KOPT-K1 (cell line): ENCODE results near the gene DGKZ.
A peak's percentile ranks its signal among the peaks of the same experiment; 100 is the strongest.

ENCODE experiments used
- H3K27ac ChIP-seq: fragments of 200-600 bp; sonication (generic); 2 replicates; pipeline ENCODE4 v1.5.1; 2016; ENCODE audit warnings: antibody characterized with exemption, mild to moderate bottlenecking, low read depth, low read length; ENCODE audit not compliant: poor library complexity, severe bottlenecking
- H3K36me3 ChIP-seq: fragments of 200-600 bp; sonication (generic); 2 replicates; pipeline ENCODE4 v1.5.1; 2017; ENCODE audit warnings: antibody characterized with exemption, mild to moderate bottlenecking, low read length, moderate library complexity; ENCODE audit not compliant: insufficient read depth
- H3K9me3 ChIP-seq: fragments of 200-600 bp; sonication (generic); 2 replicates; pipeline ENCODE4 v1.5.1; 2017; ENCODE audit warnings: antibody characterized with exemption, low read length, mild to moderate bottlenecking; ENCODE audit not compliant: insufficient read depth, poor library complexity, severe bottlenecking

Gene DGKZ

DNA sequence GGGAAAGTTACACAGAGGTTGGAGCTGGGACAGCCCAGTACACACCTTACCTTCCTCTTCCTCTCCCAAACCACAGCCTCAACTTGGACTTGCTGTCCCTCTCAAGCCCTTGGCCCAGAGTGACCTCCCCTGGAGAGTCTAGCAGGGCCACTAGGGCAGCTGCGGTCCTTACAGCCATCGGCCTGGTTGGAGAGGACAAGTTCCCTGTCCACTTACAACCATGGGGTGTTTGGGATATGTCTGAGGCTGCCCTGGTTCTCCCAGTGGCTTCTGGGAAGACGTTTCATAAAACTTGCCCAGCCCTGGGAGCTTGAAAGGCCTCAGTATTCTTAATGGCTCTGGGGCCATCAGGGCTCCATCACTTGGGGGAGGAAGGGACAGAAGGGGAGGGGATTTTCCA is 13.1 kb upstream of the DGKZ start:
- no peaks in the 10 kb centered on the region for H3K9me3 ChIP-seq
- H3K36me3 ChIP-seq, result no peaks in the 10 kb centered on the region
- H3K27ac ChIP-seq, result no peak overlapping the region

DNA sequence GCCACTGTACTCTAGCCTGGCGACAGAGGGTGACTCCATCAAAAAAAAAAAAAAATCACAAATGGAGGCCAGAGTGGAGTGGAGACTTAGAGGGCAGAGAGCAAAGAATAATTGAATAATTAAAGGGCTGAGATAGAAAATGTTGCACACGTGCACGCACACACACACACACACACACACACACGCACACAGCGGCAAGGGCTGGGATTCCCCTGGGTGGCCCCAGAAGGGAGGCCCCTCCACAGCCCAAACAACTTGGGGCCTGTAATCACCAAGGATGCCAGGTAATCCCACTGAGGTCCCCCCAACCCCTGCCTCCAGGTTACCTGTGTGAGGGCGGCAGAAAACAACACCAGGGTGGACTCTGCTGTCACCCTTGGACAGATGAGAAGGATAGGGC is 12.0 kb upstream of the DGKZ start:
- Histone ChIP-seq H3K36me3 (no peaks in the 10 kb centered on the region), H3K9me3 (no peaks in the 10 kb centered on the region), H3K27ac (no peak overlapping the region)

DNA sequence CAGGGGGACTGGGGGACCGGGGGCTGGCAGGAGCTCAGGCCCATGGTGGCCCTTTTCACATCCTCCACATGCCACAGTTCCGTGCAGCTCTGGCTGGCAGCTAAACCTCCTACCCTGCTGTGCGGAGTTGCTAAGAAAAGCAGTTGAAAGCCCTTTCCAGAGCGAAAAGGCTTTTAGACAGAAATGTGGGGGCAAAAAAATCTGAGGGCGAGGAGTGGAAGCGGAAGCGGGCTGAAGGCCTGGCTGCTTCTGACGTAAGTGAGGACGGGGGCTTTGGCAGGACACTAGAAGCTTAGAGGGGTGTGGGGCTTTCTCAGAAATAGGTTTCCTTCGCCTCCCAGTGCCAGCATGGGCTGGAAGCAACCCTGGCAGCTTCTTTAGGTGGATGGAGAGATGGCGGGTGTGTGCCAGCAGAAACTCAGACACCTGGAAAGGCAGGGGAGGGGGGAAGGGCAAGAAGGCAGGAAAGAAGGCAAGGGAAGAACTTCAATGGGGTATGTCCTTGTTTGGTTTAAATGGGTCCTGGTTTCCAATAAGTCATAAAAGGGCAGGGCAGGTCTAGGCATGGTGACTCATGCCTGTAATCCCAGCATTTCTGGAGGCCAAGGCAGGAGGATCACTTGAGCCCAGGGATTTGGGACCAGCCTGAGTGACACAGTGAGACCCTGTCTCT is 11.2 kb upstream of the DGKZ start:
- Histone ChIP-seq H3K27ac (no peak overlapping the region), H3K9me3 (no peaks in the 10 kb centered on the region), H3K36me3 (no peaks in the 10 kb centered on the region)

DNA sequence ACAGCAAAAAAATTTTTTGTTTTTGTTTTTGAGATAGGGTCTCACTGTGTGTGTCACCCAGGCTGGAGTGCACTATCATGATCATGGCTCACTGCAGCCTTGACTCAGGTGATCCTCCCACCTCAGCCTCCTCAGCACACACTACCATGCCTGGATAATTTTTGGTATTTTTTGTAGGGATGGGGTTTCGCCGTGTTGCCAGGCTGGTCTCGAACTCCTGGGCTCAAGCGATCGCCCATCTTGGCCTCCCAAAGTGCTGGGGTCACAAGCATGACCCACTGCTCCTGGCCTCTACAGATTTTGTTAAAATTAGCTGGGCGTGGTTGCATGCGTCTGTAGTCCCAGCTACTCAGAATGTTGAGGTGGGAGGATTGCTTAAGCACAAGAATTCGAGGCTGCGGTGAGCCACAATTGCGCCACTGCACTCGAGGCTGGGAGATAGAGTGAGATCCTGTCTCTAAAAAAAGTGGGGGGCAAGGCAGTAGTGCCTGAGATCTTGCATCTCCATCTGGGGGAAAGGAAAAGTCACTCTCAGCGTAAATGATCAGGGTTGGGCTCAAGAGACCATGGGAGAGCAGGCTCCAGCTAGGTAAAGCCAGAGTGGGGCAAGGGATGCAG is 10.6 kb upstream of the DGKZ start:
- H3K36me3 ChIP-seq, result no peaks in the 10 kb centered on the region
- H3K27ac ChIP-seq, result no peak overlapping the region
- H3K9me3 ChIP-seq, result no peaks in the 10 kb centered on the region

DNA sequence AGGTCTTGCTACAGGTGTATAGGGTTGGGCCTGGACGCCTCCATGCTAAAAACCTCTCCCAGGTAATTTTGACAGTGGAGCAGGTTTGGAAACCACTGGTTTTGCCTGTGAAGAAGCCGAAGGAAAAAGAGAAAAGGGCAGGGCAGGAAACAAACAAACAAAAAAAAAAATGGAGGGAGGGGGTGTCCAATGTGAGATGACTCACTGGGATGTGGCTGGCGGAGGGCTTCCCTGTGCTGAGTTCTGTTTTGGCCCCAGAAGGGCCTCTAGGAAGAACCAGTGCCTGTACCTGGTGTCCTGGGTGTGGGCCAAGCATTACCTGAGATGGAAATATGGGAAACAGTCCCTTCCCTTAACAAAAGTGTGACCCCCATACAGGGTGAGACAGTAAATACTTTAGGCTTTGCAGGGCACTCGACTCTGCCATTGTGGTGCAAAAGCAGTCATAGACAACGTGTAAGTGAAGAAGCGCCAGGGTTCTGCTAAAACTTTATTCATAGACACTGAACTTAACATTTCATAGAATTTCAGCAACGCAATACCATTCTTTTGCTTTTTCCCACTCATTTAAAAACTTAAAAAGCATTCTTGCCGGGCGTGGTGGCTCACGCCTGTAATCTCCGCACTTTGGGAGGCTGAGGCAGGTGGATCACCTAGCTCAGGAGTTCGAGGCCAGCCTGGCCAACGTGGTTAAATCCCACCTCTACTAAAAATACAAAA is 9.5 kb upstream of the DGKZ start:
- H3K27ac ChIP-seq, result no peak overlapping the region
- no peaks in the 10 kb centered on the region for H3K9me3 ChIP-seq
- no peaks in the 10 kb centered on the region for H3K36me3 ChIP-seq

DNA sequence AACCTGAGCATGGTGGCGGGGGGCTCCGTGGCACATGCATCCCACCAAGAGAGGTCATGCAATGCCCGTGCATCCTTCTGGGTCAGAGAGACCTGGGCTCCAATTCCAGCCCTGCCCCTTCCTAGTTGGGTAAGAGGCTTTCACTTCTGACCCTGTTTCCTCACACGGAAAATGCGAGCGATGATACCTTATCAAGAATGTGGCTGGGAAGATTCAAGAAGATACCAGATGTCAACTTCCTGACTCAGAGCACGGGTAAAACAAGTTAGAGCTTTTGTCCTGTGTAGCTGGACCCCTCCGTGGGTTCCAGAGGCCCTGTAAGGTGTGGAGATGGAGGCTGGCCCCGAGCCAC is 8.7 kb upstream of the DGKZ start:
- Histone ChIP-seq H3K36me3 (no peaks in the 10 kb centered on the region), H3K9me3 (no peaks in the 10 kb centered on the region), H3K27ac (no peak overlapping the region)

DNA sequence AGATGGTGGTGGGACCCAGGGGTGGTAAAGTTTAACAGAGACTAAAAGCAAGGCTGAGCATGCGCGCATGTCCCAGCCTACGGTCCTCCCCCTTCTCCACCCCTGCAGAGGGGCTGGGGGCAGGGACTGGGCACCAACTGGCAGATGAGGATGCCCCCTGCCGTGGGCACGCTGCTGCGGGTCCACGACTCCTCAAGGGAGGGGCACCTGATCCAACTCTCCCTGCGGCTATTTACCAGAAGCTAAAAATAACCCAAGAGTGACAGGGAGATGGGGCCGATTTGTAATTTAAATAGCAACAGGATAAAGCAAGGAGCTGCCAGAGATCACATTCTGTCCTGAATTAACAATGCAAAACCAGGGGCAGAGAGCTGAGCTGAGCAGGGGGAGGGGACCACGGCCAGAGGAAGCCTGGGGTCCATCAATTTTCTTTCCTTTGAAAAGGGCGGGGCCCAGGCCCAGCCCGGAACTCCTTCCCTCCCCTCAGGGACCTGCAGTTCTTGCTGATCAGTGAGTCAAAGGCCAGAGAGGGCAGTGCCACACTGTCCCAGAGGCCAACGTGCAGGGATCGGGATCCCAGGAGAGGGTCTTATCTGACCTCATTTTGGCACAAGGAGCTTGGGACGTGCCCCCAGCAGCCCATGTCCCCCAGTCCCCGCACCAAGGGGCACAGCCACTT is 8.1 kb upstream of the DGKZ start:
- Histone ChIP-seq H3K36me3 (no peaks in the 10 kb centered on the region), H3K27ac (no peak overlapping the region), H3K9me3 (no peaks in the 10 kb centered on the region)

DNA sequence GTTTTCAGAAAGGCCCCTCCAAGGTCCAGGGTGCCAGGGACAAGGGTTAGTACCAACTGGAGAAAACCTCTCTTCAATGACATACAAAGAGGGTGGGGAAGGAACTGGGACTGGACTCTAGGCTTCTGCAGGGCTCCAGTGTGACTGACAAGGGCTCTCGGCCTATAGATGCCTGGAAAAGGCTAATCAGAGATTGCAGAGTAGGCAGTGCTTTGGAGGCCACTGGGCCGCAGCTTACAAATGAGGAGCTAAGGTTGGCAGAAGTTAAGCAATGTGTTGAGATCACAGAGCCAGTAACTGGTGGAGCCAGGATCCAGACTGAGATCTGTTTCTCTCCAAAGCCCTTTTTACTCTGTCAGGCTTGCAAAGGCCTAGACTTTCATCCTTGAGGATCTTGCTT is 7.4 kb upstream of the DGKZ start:
- Histone ChIP-seq H3K9me3 (no peaks in the 10 kb centered on the region), H3K36me3 (no peaks in the 10 kb centered on the region), H3K27ac (no peak overlapping the region)

DNA sequence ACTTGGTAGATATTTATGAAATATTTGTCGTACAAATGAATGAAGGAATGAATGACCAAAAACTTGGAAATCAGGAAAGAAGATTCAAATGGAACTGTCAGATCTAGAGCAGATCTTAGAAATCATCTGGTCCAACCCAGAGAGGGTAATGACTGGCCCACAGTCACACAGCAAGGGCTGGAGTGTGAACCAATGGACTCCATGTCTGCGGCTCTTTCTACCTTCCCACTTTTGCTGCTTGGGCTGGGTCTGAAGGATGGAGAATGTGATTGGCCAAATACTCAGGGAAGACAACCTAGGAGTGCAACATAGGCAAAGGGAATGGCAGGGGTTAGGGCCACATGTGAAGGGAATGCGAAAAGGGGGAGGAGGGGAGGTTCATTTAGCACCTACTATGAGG is 5.8 kb upstream of the DGKZ start:
- H3K9me3 ChIP-seq, result no peaks in the 10 kb centered on the region
- no peaks in the 10 kb centered on the region for H3K36me3 ChIP-seq
- H3K27ac ChIP-seq, result peak overlapping the region; percentile 63

DNA sequence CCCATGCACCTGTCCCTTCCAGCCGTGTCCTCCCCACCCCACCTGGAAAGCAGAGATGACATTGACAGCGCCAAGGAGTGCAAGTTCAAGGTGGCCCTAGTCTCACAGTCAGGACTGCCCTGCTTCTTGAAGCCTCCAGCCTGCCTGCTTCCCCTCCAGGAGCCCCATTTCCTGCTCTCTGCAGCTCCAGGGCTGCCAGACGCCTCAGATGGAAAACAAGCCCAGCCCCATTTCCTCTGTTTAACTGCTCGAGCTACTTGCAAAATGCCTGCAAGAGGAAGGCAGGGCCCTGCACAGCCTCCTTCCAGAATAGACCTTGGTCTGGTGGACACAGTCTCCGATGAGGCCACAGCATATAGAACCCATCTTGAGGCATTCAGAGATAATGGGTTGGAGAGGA is 5.0 kb upstream of the DGKZ start:
- Histone ChIP-seq H3K27ac (peak overlapping the region; percentile 63), H3K9me3 (no peaks in the 10 kb centered on the region), H3K36me3 (no peaks in the 10 kb centered on the region)

DNA sequence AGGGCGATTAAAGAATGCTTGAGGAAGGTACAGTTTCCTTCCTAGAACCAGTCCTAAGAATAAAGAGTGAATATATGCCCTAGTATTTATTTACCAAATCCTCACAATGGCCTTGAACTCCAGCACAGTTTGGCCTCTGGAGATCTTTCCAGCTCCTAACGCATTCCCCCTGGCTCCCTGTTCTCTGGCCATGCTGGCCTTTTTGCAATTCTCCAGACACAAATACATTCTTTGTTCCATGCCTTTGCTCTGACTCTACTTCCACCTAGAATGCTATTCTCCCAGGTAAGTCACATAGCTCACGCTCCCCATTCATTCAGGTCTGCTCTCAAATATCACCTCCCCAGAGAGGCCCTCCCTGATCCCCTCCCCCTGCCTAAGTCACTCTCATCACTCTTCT is 3.7 kb upstream of the DGKZ start:
- no peak overlapping the region for H3K27ac ChIP-seq

DNA sequence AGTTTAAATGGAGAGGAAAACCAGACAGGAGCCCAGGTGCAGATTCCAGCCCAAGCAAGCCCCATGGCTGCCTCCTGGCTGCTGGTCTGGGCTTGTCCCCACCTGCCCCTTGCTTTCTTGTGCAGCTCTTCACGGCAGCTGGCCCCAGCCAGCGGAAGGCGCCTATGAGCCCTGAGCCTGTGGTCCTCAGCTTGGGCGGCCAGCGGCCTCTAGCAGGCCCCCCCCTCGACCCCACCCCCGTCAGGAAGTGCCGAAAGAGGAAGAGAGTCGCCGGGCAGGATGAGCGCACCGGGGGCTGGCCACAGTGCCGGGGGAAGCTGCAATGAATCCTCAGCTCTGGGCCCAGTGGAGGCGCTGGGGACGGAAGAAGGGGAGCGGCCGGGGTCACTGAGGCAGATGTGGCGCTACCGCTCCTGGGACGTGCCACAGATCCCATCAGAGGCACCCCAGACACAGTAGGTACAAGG is 2.1 kb upstream of the DGKZ start:
- Histone ChIP-seq H3K9me3 (no peaks in the 10 kb centered on the region), H3K36me3 (peaks cover 5% of the 10 kb centered on the region; the same call in 1 of the 2 replicates), H3K27ac (no peak overlapping the region)

More for the DNA sequence above, 3.7 kb upstream of the DGKZ start:
- Histone ChIP-seq H3K36me3 (no peaks in the 10 kb centered on the region), H3K9me3 (no peaks in the 10 kb centered on the region)

DNA sequence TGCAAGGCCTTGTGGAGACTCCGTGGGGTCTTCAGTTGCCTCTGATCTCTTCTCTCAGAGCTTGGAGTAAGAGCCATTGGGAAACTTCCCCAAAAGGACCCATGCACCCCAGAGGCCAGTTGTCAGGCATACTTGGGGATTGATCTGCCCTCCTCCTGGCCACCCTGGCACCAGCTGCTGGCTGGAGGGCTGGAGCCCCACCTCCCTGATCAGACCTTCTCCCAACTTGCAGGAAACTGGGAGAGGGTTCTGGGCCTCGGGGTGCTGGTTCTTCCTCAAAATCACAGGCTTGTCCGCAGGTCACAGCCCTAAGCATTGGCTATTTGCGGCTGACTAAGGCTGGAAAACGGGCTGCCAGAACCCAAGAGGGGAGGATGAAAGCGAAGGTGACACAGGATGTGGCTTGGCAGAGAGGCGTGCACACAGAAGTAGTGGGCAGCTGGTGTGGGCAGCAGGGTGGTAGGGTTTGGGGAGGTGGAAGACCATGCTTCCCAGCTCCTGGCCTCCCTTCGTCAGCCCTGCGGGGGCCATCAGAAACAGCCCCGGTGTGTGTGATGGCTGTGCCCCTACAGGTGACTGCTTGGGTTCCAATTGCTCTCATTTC is 1.3 kb upstream of the DGKZ start:
- Histone ChIP-seq H3K9me3 (no peaks in the 10 kb centered on the region), H3K36me3 (peaks cover 8% of the 10 kb centered on the region), H3K27ac (no peak overlapping the region)

DNA sequence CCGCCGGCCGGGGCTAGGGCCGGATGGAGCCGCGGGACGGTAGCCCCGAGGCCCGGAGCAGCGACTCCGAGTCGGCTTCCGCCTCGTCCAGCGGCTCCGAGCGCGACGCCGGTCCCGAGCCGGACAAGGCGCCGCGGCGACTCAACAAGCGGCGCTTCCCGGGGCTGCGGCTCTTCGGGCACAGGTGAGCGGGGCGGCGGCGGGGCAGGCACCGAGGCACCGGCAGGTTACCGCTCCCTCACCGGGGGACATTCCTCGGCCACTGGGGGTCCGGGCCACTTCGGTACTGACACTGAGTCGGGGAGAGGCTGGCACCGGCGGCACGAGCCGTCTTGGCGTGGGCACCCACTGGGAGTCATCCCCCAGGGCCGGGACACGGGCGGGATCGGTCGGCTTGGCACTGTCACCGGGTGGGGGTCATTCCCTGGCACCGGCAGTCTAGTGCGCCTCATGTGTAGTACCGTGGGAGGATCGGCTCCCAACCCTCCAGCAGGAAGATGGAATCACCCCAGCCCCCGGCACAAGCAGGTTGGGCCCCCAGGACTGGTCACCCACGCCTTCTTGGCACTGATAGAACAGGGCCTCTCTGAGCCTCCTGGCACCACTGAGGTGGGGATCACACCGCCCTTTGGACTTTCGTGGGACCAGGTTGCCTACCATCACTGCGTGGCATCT is 511 bp downstream of the DGKZ start:
- no peaks in the 10 kb centered on the region for H3K9me3 ChIP-seq
- H3K27ac ChIP-seq, result peak overlapping the region; percentile 67
- peaks cover 17% of the 10 kb centered on the region for H3K36me3 ChIP-seq
